ENCODE results near the gene TACR1.

The TACR1 gene

DNA sequence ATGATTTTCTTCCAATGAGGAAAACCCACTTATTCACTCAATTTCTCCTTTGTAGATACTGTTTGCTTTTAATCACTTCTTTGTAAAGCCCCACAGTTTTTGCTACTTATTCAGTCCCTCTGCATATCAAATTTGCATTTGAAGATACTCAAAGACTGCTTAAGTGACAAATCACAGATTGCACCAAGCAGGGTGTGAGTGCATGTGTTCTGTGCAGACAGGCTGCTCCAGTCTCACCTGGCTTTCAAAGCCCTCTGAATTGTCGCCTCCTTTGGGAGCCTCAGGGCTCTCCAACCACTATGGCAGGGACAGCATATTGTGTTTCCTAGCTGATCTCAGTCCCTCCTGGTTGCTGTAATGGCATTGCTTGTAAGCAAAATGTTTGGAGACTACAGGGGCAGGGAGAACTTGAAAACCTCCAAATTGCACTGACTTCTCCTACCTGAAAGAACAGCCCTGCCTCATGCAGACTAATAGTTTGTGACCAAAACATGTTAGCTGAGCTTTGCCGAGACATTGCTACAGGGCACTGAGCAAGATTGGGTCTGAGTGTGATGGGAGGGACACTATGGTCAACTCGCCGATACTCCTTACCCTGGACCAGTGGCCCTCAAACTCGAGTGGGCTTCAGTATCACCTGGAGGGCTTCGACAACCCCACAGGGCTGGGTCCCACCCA lies 144.0 kb downstream of the TACR1 start:
- H3K9me3 ChIP-seq (ENCODE audit: control insufficient read depth, insufficient read depth, low read length): no peaks in the 10 kb centered on the region
- no peak overlapping the region for H3K27ac ChIP-seq (ENCODE audit: low read length)
- H3K4me1 ChIP-seq (ENCODE audit: control insufficient read depth, insufficient read depth, low read length): peaks cover 8% of the 10 kb centered on the region; the same call in 1 of the 2 replicates
- WGBS (ENCODE audit: insufficient coverage, insufficient read length): no CpG with 5 or more reads among the region's 6 CpGs
- no peak for DNase-seq (ENCODE audit: low read depth, low spot score)
- no peak overlapping the region for H3K4me3 ChIP-seq (ENCODE audit: low read length)
- H3K27me3 ChIP-seq (ENCODE audit: control insufficient read depth, insufficient read depth, low read length): no peaks in the 10 kb centered on the region
- no peaks in the 10 kb centered on the region for H3K36me3 ChIP-seq (ENCODE audit: control insufficient read depth, insufficient read depth, low read length)

DNA sequence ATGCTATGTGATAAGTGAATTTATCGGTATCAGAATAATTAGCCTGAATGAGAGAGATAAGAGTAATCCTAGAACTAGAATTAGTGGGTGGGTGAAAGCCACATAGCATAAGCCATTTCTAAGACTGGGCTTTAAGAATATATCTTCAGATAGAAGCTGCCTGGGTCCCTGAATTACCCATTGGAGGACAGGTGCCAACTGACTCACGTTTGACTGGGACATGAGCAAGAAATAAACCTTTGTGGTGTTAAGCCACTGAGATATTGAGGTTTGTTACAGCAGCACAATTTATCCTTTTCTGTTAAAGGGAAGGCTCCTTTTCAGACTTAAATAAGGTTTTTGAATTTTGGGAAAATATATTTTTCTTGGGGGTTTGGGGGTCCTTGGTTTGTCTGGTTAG lies 145.0 kb downstream of the TACR1 start:
- Histone ChIP-seq H3K36me3 (ENCODE audit: control insufficient read depth, insufficient read depth, low read length) (no peaks in the 10 kb centered on the region), H3K4me1 (ENCODE audit: control insufficient read depth, insufficient read depth, low read length) (peaks cover 7% of the 10 kb centered on the region; the same call in 1 of the 2 replicates), H3K9me3 (ENCODE audit: control insufficient read depth, insufficient read depth, low read length) (no peaks in the 10 kb centered on the region), H3K4me3 (ENCODE audit: low read length) (no peak overlapping the region), H3K27me3 (ENCODE audit: control insufficient read depth, insufficient read depth, low read length) (no peaks in the 10 kb centered on the region), H3K27ac (ENCODE audit: low read length) (no peak overlapping the region)
- no peak for DNase-seq (ENCODE audit: low read depth, low spot score)
- no CpG with 5 or more reads among the region's 2 CpGs for WGBS (ENCODE audit: insufficient coverage, insufficient read length)

DNA sequence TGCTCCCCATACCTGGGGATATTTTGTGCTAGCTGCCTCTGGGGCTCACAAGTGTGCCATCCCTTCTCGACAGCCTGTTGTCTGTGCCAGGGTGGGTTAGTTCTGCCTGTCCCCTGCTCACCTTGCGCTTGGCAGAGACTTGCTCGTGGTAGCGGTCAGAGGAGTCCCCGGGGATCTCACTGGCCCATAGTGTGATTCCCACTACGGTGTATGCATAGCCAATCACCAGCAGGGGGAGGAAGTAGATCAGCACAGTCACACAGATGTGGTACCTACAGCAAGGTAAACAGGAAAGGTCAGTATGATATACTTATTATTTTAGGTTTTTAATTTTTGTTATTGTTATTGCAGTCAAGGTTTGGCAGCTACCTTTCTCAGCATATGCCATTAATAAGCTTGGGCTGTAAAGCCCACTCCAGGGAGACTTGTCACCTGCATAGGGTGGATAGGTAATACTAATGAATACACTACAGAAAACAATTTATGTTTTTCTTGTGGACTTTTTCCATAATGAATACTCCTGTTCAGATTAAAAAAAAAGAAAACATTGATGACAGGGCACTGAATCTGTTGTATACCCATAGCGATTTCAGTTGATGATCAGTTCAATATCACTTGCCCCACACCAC lies 145.7 kb downstream of the TACR1 start:
- H3K9me3 ChIP-seq (ENCODE audit: control insufficient read depth, insufficient read depth, low read length): no peaks in the 10 kb centered on the region
- no CpG with 5 or more reads among the region's 7 CpGs for WGBS (ENCODE audit: insufficient coverage, insufficient read length)
- H3K27me3 ChIP-seq (ENCODE audit: control insufficient read depth, insufficient read depth, low read length): no peaks in the 10 kb centered on the region
- DNase-seq (ENCODE audit: low read depth, low spot score): no peak
- no peak overlapping the region for H3K27ac ChIP-seq (ENCODE audit: low read length)
- H3K4me1 ChIP-seq (ENCODE audit: control insufficient read depth, insufficient read depth, low read length): peaks cover 7% of the 10 kb centered on the region; the same call in 1 of the 2 replicates
- H3K36me3 ChIP-seq (ENCODE audit: control insufficient read depth, insufficient read depth, low read length): no peaks in the 10 kb centered on the region
- H3K4me3 ChIP-seq (ENCODE audit: low read length): no peak overlapping the region

DNA sequence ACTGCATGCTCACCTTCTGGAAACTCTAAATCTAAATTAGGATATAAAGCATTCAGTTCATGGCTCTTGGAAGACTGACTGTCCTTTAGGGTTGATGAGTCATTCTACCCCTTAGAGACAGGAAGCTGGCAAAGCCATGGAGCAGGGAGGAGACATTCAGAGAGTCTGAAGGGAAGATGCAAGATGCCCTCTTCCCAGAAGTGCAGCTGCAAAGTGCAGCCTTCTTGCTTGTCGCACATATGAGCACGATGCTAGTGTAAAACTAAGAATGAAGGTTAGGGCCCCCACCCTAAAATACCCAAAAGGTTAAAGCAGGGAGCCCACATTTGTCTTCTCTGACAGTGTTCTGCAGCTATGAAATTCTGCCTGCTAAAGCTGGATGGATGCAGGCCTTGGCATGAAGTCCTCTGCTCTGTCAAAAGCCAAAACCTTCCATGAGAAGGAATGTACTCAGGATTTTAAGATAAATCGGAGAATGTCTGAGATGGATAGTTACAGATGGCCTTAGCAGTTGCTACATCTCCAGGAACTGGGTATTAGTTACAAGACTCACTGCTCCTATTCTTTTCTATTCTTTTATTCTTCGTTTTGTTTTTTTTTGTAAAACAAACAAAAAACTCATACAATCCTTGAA lies 151.2 kb downstream of the TACR1 start:
- no peaks in the 10 kb centered on the region for H3K9me3 ChIP-seq (ENCODE audit: control insufficient read depth, insufficient read depth, low read length)
- no CpG with 5 or more reads among the region's 4 CpGs for WGBS (ENCODE audit: insufficient coverage, insufficient read length)
- no peak overlapping the region for H3K27ac ChIP-seq (ENCODE audit: low read length)
- no peak overlapping the region for H3K4me3 ChIP-seq (ENCODE audit: low read length)
- DNase-seq (ENCODE audit: low read depth, low spot score): no peak
- no peaks in the 10 kb centered on the region for H3K27me3 ChIP-seq (ENCODE audit: control insufficient read depth, insufficient read depth, low read length)
- no peaks in the 10 kb centered on the region for H3K36me3 ChIP-seq (ENCODE audit: control insufficient read depth, insufficient read depth, low read length)
- no peaks in the 10 kb centered on the region for H3K4me1 ChIP-seq (ENCODE audit: control insufficient read depth, insufficient read depth, low read length)

DNA sequence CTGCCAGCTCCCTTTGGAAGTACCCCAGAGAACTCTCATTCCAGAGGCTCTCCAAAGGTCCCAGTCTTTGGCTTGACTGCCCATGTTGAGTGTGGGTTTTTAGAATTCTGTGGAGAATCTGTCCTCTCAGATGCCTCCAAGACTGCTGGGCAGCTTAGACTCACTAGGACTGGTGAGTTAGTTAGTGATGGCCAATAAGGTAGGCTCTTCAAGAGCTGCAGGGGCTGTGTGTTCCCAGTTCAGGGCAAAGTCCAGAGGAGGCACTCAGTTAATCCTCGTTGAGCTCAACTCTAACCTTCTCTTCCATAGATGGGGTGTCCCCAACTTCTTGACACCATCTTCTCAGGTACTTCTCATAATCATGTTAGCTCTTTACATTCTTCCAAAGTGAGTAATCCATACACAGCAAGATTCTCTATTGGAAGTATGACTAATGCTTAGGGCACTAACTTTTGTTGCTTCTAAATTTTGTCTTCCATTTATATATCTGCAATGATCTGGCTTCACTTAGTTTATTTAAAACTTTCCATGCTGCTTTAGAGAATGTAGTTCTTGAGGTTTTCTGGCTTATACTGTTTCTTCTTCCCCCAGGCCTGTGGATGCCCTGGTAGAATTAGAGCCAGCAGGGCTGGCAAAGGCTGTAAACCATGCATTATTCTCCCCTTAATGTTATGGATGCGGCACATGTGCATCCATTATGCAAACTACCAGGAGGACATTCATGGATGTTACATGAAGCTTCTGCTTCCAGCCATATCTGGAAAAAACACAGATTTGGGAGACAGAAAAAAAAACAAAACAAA lies 151.9 kb downstream of the TACR1 start:
- no peaks in the 10 kb centered on the region for H3K27me3 ChIP-seq (ENCODE audit: control insufficient read depth, insufficient read depth, low read length)
- H3K4me3 ChIP-seq (ENCODE audit: low read length): no peak overlapping the region
- no peaks in the 10 kb centered on the region for H3K36me3 ChIP-seq (ENCODE audit: control insufficient read depth, insufficient read depth, low read length)
- no peaks in the 10 kb centered on the region for H3K4me1 ChIP-seq (ENCODE audit: control insufficient read depth, insufficient read depth, low read length)
- DNase-seq (ENCODE audit: low read depth, low spot score): no peak
- no peak overlapping the region for H3K27ac ChIP-seq (ENCODE audit: low read length)
- no CpG with 5 or more reads among the region's 2 CpGs for WGBS (ENCODE audit: insufficient coverage, insufficient read length)
- H3K9me3 ChIP-seq (ENCODE audit: control insufficient read depth, insufficient read depth, low read length): no peaks in the 10 kb centered on the region

DNA sequence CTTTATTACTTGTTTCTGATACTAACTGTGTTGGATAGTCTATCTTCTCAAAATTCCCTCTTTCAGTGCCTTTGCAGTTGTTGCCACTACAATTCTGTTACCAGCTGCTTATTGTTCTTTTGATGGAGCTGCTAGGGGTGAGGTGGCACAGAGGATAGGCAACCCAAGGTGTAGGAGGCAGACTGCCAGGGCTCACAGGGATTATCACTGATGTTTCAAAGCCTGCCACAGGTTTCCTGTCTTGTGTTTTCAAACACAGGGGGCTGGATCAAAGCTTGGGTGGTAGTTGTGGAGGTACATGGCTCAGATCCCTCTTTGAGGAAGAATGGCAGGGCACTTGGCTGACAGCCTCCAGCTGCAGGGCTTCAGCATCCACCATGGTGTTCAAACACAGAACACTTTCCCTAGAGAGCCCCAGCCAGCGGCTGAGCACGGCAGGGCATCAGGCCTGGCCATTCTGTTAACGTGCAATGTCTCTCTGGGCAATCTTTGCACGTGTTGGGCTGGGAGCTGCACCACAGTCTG lies 153.7 kb downstream of the TACR1 start:
- Histone ChIP-seq H3K27ac (ENCODE audit: low read length) (no peak overlapping the region), H3K27me3 (ENCODE audit: control insufficient read depth, insufficient read depth, low read length) (no peaks in the 10 kb centered on the region), H3K4me3 (ENCODE audit: low read length) (no peak overlapping the region), H3K9me3 (ENCODE audit: control insufficient read depth, insufficient read depth, low read length) (no peaks in the 10 kb centered on the region), H3K4me1 (ENCODE audit: control insufficient read depth, insufficient read depth, low read length) (no peaks in the 10 kb centered on the region), H3K36me3 (ENCODE audit: control insufficient read depth, insufficient read depth, low read length) (no peaks in the 10 kb centered on the region)
- no CpG with 5 or more reads among the region's 4 CpGs for WGBS (ENCODE audit: insufficient coverage, insufficient read length)
- no peak for DNase-seq (ENCODE audit: low read depth, low spot score)

DNA sequence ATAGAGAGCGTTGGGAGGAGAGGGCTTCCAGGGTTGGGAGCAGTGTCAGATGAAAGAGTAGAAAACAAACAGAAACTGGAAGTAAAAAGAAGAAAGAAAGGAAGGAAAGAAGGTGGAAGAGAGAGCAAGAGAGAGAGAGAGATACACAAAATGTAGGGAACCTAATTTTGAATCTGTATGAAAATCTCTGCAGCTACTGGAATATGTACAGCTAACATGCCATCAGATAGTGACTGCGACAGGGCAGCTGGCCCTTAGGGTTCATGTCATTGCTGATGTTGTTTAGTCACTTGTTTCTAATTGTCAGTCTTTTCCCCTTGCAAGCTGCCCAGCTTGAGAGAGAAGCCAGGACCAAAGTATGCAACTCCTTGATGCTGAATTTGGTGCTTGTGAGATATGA lies 155.0 kb downstream of the TACR1 start:
- no CpG with 5 or more reads among the region's 2 CpGs for WGBS (ENCODE audit: insufficient coverage, insufficient read length)
- H3K36me3 ChIP-seq (ENCODE audit: control insufficient read depth, insufficient read depth, low read length): no peaks in the 10 kb centered on the region

DNA sequence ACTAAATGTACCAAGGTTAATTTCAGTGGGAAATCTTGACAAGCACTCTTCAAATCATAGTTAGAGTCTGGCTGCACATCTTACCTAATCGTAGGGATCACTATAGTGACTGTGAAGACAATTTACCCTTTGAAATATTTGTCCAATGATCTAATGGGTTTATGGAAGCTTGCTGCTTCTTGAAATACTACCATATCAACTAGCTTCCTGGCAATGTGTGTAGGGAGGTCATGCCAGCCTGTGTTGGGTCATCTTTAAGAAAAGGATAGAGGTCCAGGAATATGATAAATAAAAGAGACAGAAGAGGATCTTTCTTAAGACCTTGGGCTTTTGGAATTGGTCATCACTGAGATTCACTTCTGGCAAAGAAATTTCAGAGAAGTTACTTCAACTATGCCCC lies 156.5 kb downstream of the TACR1 start:
- H3K36me3 ChIP-seq (ENCODE audit: control insufficient read depth, insufficient read depth, low read length): no peaks in the 10 kb centered on the region
- no peak for DNase-seq (ENCODE audit: low read depth, low spot score)
- no peaks in the 10 kb centered on the region for H3K27me3 ChIP-seq (ENCODE audit: control insufficient read depth, insufficient read depth, low read length)
- H3K27ac ChIP-seq (ENCODE audit: low read length): no peak overlapping the region
- WGBS (ENCODE audit: insufficient coverage, insufficient read length): no CpG with 5 or more reads among the region's 1 CpG
- no peaks in the 10 kb centered on the region for H3K4me1 ChIP-seq (ENCODE audit: control insufficient read depth, insufficient read depth, low read length)
- no peak overlapping the region for H3K4me3 ChIP-seq (ENCODE audit: low read length)
- H3K9me3 ChIP-seq (ENCODE audit: control insufficient read depth, insufficient read depth, low read length): no peaks in the 10 kb centered on the region

More for the DNA sequence above, 155.0 kb downstream of the TACR1 start:
- H3K9me3 ChIP-seq (ENCODE audit: control insufficient read depth, insufficient read depth, low read length): no peaks in the 10 kb centered on the region
- H3K4me3 ChIP-seq (ENCODE audit: low read length): no peak overlapping the region
- no peaks in the 10 kb centered on the region for H3K27me3 ChIP-seq (ENCODE audit: control insufficient read depth, insufficient read depth, low read length)
- H3K4me1 ChIP-seq (ENCODE audit: control insufficient read depth, insufficient read depth, low read length): no peaks in the 10 kb centered on the region
- DNase-seq (ENCODE audit: low read depth, low spot score): no peak
- H3K27ac ChIP-seq (ENCODE audit: low read length): no peak overlapping the region

DNA sequence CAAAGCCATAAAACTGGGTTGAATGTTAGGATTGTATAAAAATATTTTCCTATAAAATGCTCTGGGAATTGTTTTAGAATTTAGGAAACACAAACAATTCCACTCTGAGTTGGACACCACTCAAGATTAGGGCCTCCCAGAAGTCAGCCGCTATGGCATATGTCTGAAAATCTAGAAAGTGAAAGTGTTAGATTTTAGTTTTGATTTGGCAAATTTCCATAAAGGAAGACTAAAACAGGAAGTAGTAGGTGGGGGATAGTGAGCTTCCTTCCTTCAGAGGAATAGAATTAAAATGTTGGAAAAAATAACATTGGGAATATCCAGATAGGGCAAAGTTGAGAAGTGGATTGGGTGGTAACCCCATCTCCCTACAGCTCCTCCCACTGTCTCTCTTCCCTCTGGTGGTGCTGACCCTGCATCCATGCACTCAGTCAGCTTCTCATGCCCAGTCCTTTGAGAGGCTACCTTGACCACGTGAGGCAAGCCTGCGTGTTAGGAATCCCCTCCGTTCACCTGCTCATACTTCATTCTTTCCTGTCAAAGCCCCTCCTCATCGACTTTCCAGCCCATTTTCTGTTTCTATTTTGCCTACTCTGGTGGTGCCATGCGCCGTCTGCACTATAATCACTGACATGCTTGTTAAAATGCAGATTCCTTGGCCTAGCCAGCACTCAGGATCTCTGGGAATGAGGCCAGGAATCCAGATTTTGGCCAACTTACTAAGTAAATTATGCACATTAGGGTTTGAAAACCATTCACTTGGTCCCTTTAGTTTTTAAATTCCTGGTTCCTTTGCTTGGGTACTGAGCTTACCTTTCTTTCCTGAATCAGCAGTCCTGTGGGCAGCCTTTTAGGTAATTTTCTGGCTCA lies 157.4 kb downstream of the TACR1 start:
- Histone ChIP-seq H3K4me3 (ENCODE audit: low read length) (no peak overlapping the region), H3K9me3 (ENCODE audit: control insufficient read depth, insufficient read depth, low read length) (no peaks in the 10 kb centered on the region), H3K4me1 (ENCODE audit: control insufficient read depth, insufficient read depth, low read length) (no peaks in the 10 kb centered on the region), H3K27me3 (ENCODE audit: control insufficient read depth, insufficient read depth, low read length) (no peaks in the 10 kb centered on the region), H3K27ac (ENCODE audit: low read length) (no peak overlapping the region), H3K36me3 (ENCODE audit: control insufficient read depth, insufficient read depth, low read length) (no peaks in the 10 kb centered on the region)
- DNase-seq (ENCODE audit: low read depth, low spot score): no peak
- no CpG with 5 or more reads among the region's 7 CpGs for WGBS (ENCODE audit: insufficient coverage, insufficient read length)

All from iPS DF 6.9 (cell line).